HEK293T (cell line): Measurements from ENCODE around the gene GPD1L.

ENCODE experiments used
- BHLHE40 ChIP-seq: fragments of 450-650 bp; IDR thresholded peaks from 2 replicates; pipeline ENCODE4 v1.6.1; 2016; ENCODE audit warnings: mild to moderate bottlenecking, moderate library complexity, borderline replicate concordance
- CTBP1 ChIP-seq: fragments of 450-650 bp; IDR thresholded peaks from 2 replicates; pipeline ENCODE4 v1.6.1; 2016; ENCODE audit warnings: borderline replicate concordance
- ELF4 ChIP-seq: fragments of 450-650 bp; IDR thresholded peaks from 2 replicates; pipeline ENCODE4 v1.6.1; 2017; ENCODE audit warnings: antibody characterized with exemption
- FOXA1 ChIP-seq: fragments of 450-650 bp; IDR thresholded peaks from 2 replicates; pipeline ENCODE4 v1.6.1; 2016; ENCODE audit warnings: mild to moderate bottlenecking
- FOXK2 ChIP-seq: fragments of 450-650 bp; IDR thresholded peaks from 2 replicates; pipeline ENCODE4 v1.6.1; 2016; ENCODE audit warnings: mild to moderate bottlenecking
- FOXM1 ChIP-seq: fragments of 450-650 bp; IDR thresholded peaks from 2 replicates; pipeline ENCODE4 v1.6.1; 2017; ENCODE audit warnings: mild to moderate bottlenecking, borderline replicate concordance
- NFRKB ChIP-seq: fragments of 450-650 bp; IDR thresholded peaks from 2 replicates; pipeline ENCODE4 v1.6.1; 2016; ENCODE audit warnings: mild to moderate bottlenecking, moderate library complexity
- PKNOX1 ChIP-seq: fragments of 450-650 bp; IDR thresholded peaks from 2 replicates; pipeline ENCODE4 v1.6.1; 2016
- SP1 ChIP-seq: fragments of 450-650 bp; IDR thresholded peaks from 2 replicates; pipeline ENCODE4 v1.6.1; 2017
- TARDBP ChIP-seq: fragments of 450-650 bp; IDR thresholded peaks from 2 replicates; pipeline ENCODE4 v1.6.1; 2016
- ZNF384 ChIP-seq: fragments of 450-650 bp; IDR thresholded peaks from 2 replicates; pipeline ENCODE4 v1.6.1; 2016

- TF ChIP-seq CTBP1 (no peak), PKNOX1 (no peak), TARDBP (no peak), FOXA1 (no peak), FOXM1 (no peak), BHLHE40 (no peak), NFRKB (no peak), SP1 (no peak), FOXK2 (no peak), ZNF384 (no peak), ELF4 (no peak)
Observed at GRCh38 chr3:32102289-32102688, 4.1 kb upstream of the GPD1L start.
